ENCODE data around the gene SHB. TPM values are rescaled to one million over a fixed set of nuclear protein-coding genes. Genes with fewer than 3 reads are reported as not detected.

SHB gene
- total and polyA plus RNA-seq, 2 of the 13 experiments (the other 11 are each of a cell fraction or from before 2014, with no cell fraction given), result 19.4 to 20.7 TPM

DNA sequence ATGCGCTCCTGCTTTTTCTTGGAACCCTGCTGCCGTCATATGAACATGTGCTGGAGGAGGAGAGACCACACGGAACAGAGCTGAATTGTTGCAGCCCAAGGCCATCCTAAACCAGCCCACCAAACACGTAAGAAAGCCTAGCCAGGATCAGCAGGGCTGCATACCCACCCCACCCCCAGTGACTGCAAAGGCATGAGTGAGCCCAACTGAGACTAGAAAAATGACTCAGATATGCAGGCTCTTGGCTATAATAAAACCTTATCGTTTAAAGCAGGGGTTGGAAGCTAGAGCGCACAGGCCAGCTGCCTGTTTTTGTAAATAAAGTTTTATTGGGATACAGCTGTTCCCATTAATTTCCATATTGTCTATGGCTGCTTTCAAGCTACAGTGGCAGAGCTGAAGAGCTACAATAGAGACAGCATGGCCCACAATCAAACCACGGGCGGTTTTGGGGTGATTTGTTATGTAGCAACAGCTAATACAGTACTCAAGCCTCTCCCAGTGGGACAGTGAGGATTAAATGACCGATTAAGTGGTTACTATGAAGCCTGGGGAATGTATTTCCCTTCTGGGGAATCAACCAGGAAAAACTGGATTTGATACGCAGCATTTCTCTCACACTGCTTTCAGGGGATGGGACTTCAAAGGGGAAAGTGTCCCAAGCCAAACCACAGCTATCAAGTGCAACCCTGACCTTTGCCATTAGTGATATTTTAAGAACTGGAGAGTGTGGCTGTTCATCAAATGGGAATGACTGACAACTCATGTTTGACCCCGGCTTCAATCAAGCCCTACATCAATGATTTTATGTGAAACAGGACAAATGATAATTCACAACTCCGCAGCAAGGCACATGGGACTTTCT, 6.3 kb downstream of the SHB start (continued):
- TF ChIP-seq, protein P1, sequence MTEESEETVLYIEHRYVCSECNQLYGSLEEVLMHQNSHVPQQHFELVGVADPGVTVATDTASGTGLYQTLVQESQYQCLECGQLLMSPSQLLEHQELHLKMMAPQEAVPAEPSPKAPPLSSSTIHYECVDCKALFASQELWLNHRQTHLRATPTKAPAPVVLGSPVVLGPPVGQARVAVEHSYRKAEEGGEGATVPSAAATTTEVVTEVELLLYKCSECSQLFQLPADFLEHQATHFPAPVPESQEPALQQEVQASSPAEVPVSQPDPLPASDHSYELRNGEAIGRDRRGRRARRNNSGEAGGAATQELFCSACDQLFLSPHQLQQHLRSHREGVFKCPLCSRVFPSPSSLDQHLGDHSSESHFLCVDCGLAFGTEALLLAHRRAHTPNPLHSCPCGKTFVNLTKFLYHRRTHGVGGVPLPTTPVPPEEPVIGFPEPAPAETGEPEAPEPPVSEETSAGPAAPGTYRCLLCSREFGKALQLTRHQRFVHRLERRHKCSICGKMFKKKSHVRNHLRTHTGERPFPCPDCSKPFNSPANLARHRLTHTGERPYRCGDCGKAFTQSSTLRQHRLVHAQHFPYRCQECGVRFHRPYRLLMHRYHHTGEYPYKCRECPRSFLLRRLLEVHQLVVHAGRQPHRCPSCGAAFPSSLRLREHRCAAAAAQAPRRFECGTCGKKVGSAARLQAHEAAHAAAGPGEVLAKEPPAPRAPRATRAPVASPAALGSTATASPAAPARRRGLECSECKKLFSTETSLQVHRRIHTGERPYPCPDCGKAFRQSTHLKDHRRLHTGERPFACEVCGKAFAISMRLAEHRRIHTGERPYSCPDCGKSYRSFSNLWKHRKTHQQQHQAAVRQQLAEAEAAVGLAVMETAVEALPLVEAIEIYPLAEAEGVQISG (CRISPR knock-in tag; IDR thresholded peaks at IDR 0.05), result no peak
- TF ChIP-seq ZNF761 (CRISPR knock-in tag; conservative IDR thresholded peaks at IDR 0.05) (no peak), ZNF546 (CRISPR knock-in tag; conservative IDR thresholded peaks at IDR 0.05) (no peak), EHMT2 (IDR thresholded peaks at IDR 0.05; ENCODE audit: borderline replicate concordance, low read depth, low read length) (no peak), ZZZ3 (CRISPR knock-in tag; IDR thresholded peaks at IDR 0.05; ENCODE audit: borderline replicate concordance) (no peak), YEATS2 (CRISPR knock-in tag; IDR thresholded peaks at IDR 0.05; ENCODE audit: borderline replicate concordance) (peak; percentile 39; the same call in 1 of the 2 replicates)
- TF ChIP-seq, protein P2, sequence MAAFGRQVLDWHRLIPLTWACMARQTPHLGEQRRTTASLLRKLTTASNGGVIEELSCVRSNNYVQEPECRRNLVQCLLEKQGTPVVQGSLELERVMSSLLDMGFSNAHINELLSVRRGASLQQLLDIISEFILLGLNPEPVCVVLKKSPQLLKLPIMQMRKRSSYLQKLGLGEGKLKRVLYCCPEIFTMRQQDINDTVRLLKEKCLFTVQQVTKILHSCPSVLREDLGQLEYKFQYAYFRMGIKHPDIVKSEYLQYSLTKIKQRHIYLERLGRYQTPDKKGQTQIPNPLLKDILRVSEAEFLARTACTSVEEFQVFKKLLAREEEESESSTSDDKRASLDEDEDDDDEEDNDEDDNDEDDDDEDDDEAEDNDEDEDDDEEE (CRISPR knock-in tag; IDR thresholded peaks at IDR 0.05), result no peak
- TF ChIP-seq, protein P3, sequence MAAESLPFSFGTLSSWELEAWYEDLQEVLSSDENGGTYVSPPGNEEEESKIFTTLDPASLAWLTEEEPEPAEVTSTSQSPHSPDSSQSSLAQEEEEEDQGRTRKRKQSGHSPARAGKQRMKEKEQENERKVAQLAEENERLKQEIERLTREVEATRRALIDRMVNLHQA (CRISPR knock-in tag; IDR thresholded peaks at IDR 0.05), result no peak
- TF ChIP-seq, protein P4, sequence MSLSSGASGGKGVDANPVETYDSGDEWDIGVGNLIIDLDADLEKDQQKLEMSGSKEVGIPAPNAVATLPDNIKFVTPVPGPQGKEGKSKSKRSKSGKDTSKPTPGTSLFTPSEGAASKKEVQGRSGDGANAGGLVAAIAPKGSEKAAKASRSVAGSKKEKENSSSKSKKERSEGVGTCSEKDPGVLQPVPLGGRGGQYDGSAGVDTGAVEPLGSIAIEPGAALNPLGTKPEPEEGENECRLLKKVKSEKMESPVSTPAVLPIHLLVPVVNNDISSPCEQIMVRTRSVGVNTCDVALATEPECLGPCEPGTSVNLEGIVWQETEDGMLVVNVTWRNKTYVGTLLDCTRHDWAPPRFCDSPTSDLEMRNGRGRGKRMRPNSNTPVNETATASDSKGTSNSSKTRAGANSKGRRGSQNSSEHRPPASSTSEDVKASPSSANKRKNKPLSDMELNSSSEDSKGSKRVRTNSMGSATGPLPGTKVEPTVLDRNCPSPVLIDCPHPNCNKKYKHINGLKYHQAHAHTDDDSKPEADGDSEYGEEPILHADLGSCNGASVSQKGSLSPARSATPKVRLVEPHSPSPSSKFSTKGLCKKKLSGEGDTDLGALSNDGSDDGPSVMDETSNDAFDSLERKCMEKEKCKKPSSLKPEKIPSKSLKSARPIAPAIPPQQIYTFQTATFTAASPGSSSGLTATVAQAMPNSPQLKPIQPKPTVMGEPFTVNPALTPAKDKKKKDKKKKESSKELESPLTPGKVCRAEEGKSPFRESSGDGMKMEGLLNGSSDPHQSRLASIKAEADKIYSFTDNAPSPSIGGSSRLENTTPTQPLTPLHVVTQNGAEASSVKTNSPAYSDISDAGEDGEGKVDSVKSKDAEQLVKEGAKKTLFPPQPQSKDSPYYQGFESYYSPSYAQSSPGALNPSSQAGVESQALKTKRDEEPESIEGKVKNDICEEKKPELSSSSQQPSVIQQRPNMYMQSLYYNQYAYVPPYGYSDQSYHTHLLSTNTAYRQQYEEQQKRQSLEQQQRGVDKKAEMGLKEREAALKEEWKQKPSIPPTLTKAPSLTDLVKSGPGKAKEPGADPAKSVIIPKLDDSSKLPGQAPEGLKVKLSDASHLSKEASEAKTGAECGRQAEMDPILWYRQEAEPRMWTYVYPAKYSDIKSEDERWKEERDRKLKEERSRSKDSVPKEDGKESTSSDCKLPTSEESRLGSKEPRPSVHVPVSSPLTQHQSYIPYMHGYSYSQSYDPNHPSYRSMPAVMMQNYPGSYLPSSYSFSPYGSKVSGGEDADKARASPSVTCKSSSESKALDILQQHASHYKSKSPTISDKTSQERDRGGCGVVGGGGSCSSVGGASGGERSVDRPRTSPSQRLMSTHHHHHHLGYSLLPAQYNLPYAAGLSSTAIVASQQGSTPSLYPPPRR (CRISPR knock-in tag; IDR thresholded peaks at IDR 0.05; ENCODE audit: borderline replicate concordance), result peak; percentile 12; the same call in 1 of the 2 replicates

Data from HepG2 (cell line).